Measurements from ENCODE around the gene TP53INP2.
"Not testable (repeated sequence)": the region's sequence is repeated elsewhere in the genome, so short reads cannot be mapped to it uniquely, and the experiment has no call there.

TP53INP2 gene

GRCh38 chr20:34704177-34705007, at the start of gene TP53INP2:
Gene TP53INP2, plus strand, starts transcription at chr20:34704344. Its CDS starts 4,396 bp downstream, at chr20:34708740.
- peak; percentile 63 for DNase-seq (ENCODE audit: low read depth, low spot score)

GRCh38 chr20:34658654-34659053, 45.5 kb upstream of the TP53INP2 start:
- not testable (repeated sequence) for DNase-seq (ENCODE audit: low read depth, low spot score)

GRCh38 chr20:34661811-34662210, 42.3 kb upstream of the TP53INP2 start:
- DNase-seq (ENCODE audit: low read depth, low spot score): not testable (repeated sequence)

GRCh38 chr20:34663213-34663943, 40.8 kb upstream of the TP53INP2 start:
- DNase-seq (ENCODE audit: low read depth, low spot score): no peak

- DNase-seq (ENCODE audit: low read depth, low spot score): not testable (repeated sequence)
Observed at GRCh38 chr20:34664751-34665150, 39.4 kb upstream of the TP53INP2 start.

GRCh38 chr20:34669094-34669493, 35.0 kb upstream of the TP53INP2 start:
- no peak for DNase-seq (ENCODE audit: low read depth, low spot score)

- no peak for DNase-seq (ENCODE audit: low read depth, low spot score)
Observed at GRCh38 chr20:34673412-34673811, 30.7 kb upstream of the TP53INP2 start.

- DNase-seq (ENCODE audit: low read depth, low spot score): no peak
Observed at GRCh38 chr20:34675561-34675960, 28.6 kb upstream of the TP53INP2 start.

- DNase-seq (ENCODE audit: low read depth, low spot score): no peak
Observed at GRCh38 chr20:34675993-34676641, 28.0 kb upstream of the TP53INP2 start.

GRCh38 chr20:34676642-34677373, 27.3 kb upstream of the TP53INP2 start, which contains the start of gene PIGU:
Gene PIGU, minus strand, starts transcription at chr20:34677092. Its CDS starts 7 bp downstream, at chr20:34677085.
- DNase-seq (ENCODE audit: low read depth, low spot score): peak; percentile 85

- DNase-seq (ENCODE audit: low read depth, low spot score): no peak
Observed at GRCh38 chr20:34680586-34681175, 23.5 kb upstream of the TP53INP2 start.

GRCh38 chr20:34683667-34684066, 20.5 kb upstream of the TP53INP2 start:
- no peak for DNase-seq (ENCODE audit: low read depth, low spot score)

GRCh38 chr20:34689486-34689885, 14.7 kb upstream of the TP53INP2 start:
- no peak for DNase-seq (ENCODE audit: low read depth, low spot score)

GRCh38 chr20:34691838-34692237, 12.3 kb upstream of the TP53INP2 start:
- no peak for DNase-seq (ENCODE audit: low read depth, low spot score)

GRCh38 chr20:34693414-34693813, 10.7 kb upstream of the TP53INP2 start:
- DNase-seq (ENCODE audit: low read depth, low spot score): no peak

GRCh38 chr20:34701405-34702085, 2.6 kb upstream of the TP53INP2 start:
- no peak for DNase-seq (ENCODE audit: low read depth, low spot score)

- DNase-seq (ENCODE audit: low read depth, low spot score): no peak
Observed at GRCh38 chr20:34703061-34703423, 1.1 kb upstream of the TP53INP2 start.

- no peak for DNase-seq (ENCODE audit: low read depth, low spot score)
Observed at GRCh38 chr20:34703424-34704176, 544 bp upstream of the TP53INP2 start.

- DNase-seq (ENCODE audit: low read depth, low spot score): no peak
Observed at GRCh38 chr20:34705008-34705396, 858 bp downstream of the TP53INP2 start.
